NCI-H226 (cell line): ENCODE results near the gene TSPAN9.

ENCODE experiments used
- DNase-seq: peaks from one replicate; pipeline ENCODE4 v3.0.0-alpha.2; 2015

TSPAN9 gene

GRCh38 chr12:3128498-3129293 is 51.5 kb downstream of the TSPAN9 start:
- no peak for DNase-seq

DNA sequence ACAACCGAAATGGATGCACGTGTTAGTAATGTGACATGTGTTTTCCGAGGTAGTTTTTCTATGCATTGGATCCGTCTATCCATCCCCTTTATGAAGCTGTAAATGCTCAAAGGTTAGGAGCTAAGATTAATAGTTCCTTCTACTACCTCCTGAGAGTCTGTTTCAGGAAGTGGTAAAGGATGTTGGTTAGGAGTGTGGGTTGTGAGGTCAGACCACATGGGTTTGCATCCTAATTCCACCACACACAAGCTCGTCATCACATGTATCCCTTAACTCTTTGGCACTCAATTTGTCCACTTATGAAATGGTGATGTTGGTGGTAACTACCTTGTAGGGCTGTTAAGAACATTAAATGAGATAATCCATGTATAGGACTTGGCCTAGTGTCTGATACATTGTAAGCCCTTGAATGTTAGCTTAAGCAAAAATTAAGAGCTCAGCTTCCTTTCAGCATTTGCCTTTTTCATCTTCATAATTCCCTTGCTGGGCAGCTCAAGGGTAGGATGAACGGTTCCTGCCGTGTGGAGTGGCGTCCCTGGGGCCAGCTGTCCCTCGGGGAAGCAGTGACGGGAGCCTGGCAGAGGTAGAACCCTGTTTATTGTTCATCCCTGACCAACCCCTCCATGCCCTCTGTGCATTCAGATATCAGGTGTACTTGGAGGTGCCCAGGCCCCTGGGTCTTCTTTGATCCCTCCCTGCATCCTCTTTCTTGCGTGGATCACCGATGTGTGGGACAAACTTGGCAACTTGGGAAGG is 52.3 kb downstream of the TSPAN9 start:
- DNase-seq: peak; percentile 36

- DNase-seq: no peak
Observed at GRCh38 chr12:3130057-3130830, 53.1 kb downstream of the TSPAN9 start.

- no peak for DNase-seq
Observed at GRCh38 chr12:3131129-3131528, 54.0 kb downstream of the TSPAN9 start.

- DNase-seq: no peak
Observed at GRCh38 chr12:3132636-3133404, 55.6 kb downstream of the TSPAN9 start.

DNA sequence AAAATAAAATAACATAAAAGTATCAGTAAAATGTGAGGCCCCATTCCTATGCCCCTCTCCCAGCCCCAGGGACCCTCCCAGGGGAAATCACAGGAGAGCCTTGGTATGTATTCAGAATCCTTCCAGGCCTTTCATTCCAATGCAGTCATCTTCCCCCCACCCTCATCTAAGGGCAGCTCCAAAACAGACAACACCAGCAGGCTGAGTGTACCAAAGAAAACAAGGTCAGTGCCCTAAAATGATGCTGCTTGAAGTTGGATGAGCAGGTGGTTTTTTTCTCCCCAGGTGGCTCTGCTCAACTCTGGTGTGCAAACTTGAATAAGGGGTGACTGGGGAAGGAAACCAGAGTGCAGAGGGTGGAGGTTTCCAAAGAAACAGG is 56.2 kb downstream of the TSPAN9 start:
- DNase-seq: no peak

GRCh38 chr12:3134126-3134525 is 56.9 kb downstream of the TSPAN9 start:
- DNase-seq: no peak

DNA sequence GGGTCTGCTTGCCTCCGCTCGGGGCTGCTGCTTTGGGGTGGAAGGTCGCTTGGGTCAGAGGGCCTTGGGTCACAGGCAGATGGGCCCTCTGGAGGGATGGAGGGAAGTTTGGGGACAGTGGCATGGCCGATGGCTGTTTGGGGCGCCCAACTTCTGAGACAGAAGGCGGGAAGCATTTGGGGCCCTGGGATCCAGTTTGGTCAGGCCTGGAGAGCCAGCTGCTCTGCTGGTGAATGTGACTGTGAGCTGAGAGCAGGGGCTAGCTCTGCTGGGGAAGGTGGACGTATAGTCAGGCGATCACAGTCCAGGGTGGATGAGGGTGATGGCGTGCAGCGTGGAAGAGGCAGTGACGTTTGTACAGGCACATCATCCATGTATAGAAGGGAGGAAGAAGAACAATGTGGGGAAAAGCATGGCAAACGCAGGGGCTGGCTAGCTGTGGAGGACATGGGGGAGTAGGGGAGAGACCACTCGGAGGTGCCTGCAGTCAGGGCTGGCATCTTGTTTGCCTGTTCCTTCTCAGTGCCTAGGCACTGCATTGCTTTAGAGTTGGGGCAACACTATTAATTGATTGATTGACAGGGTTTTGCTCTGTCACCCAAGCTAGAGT is 57.5 kb downstream of the TSPAN9 start:
- no peak for DNase-seq

- DNase-seq: peak; percentile 40
Observed at GRCh38 chr12:3135522-3136461, 58.6 kb downstream of the TSPAN9 start.

DNA sequence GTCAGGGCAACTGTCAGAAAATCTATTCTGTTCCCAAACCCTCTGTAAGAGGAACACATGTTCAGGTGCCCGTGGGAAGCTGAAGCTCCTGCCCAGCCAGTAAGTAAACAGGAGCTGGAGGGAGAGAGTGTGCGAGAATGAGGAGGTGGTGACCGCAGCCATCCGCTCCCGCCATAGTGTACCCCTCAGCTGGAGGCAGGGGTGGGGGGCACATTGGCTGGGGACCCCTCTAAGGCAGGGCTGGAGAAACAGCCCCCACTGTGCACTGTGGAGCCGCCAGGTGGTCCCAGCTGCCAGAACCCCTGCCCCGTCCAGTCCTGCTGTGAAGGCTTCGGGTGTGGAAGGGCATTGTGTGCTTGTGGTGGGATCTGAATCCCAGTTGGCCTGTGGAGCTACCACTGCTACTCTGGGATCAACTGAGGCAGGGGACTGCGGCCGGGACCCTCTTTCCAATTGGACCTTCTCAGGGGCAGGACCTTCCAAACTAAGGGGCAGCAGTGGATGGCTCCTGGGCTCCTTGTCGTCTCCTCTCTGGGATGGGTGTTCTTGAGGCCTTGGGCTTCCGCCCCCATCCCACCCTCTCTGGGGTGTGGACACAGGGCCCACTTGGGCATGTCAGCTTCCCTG is 59.6 kb downstream of the TSPAN9 start:
- DNase-seq: no peak

DNA sequence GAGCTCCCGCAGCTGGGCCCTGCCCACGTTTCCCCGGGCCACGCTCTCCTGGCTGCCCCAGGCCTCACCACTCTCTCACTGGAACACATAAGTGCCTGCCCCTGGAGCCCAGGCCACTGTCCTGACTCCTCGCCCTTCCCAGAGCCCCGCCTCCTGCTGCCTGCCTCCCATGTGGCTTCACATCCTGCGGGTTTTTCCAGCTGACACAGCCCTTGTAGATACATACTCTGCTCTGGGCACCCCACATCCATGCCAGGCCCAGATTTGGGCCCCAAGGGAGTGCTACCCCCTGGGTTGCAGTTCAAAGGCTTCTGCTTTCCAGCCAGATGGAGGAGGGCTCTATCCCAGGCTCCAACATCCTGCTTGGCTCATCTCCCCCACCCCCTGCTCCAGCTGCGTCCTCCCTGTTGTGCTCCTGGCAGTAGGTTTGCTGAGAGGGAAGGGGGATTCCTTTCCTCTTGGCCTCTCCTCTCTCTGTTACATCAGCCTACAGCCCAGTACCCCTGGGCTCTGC is 60.1 kb downstream of the TSPAN9 start:
- DNase-seq: peak; percentile 14

- no peak for DNase-seq
Observed at GRCh38 chr12:3137814-3138445, 60.8 kb downstream of the TSPAN9 start.

- no peak for DNase-seq
Observed at GRCh38 chr12:3138941-3139511, 61.8 kb downstream of the TSPAN9 start.

GRCh38 chr12:3139760-3140159 is 62.6 kb downstream of the TSPAN9 start:
- no peak for DNase-seq

DNA sequence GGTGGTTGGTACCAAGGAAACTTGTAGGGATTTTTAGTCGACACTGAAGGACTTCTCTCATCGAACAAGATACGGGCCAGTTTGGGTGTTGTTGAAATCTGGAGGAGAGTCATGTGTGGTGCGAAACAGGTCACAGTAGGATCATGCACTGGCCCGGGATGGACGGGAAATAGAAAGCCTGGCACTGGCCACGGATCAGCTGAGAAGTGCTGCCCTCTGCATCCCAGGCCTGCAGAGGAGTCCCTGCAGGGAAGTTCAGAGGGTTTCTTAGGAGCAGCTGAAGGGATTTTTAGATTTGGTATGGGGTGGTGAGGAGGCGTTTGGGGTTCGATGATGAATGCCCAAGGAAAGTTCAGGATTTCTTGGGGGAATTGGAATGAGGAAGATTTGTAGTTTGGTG is 63.1 kb downstream of the TSPAN9 start:
- DNase-seq: no peak

- no peak for DNase-seq
Observed at GRCh38 chr12:3141339-3142321, 64.5 kb downstream of the TSPAN9 start.

GRCh38 chr12:3142386-3142785 is 65.2 kb downstream of the TSPAN9 start:
- DNase-seq: no peak

GRCh38 chr12:3144495-3144894 is 67.3 kb downstream of the TSPAN9 start:
- no peak for DNase-seq
